C4-2B (cell line): ENCODE results near the gene TRIM62.
"Not testable (repeated sequence)": the region's sequence is repeated elsewhere in the genome, so short reads cannot be mapped to it uniquely, and the experiment has no call there.

ENCODE experiments used
- CTCF ChIP-seq: fragments of 450-650 bp; conservative IDR thresholded peaks from 2 replicates; pipeline ENCODE4 v1.5.1; 2017; ENCODE audit warnings: mild to moderate bottlenecking
- ZFX ChIP-seq: fragments of 450-650 bp; IDR thresholded peaks from 2 replicates; pipeline ENCODE4 v1.6.1; 2017

DNA sequence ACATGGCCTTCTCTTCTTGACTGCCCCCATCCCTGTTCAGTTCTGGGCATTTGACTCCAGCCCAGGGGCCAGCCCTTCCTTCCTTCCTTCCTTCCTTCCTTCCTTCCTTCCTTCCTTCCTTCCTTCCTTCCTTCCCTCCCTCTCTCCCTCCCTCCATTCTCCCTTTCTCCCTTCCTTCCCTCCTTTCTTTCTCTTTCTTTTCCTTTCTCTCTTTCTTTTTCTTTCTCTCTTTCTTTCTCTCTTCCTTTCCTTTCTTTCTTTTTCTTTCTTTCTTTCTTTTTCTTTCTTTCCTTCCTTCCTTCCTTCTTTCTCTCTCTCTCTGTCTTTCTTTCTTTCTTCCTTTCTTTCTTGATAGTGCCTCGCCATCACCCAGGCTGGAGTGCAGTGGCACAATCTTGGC lies 45.8 kb downstream of the TRIM62 start:
- TF ChIP-seq CTCF, ZFX: not testable (repeated sequence)
